PC-3 (cell line): ENCODE data around the gene COG3.

Experiments
- EZH2 ChIP-seq: fragments of 300-600 bp; sonication (generic); IDR thresholded peaks from one replicate; pipeline ENCODE4 v1.6.1; 2017; ENCODE audit warnings: antibody characterized with exemption, mild to moderate bottlenecking, low read length; ENCODE audit not compliant: unreplicated experiment
- EZH2phosphoT487 ChIP-seq: fragments of 300-600 bp; sonication (generic); IDR thresholded peaks from 2 replicates; pipeline ENCODE4 v1.6.1; 2018; ENCODE audit warnings: mild to moderate bottlenecking, antibody characterized with exemption, low read length, borderline replicate concordance
- TF ChIP-seq, protein P1 (sequence below): fragments of 300-600 bp; sonication (generic); conservative IDR thresholded peaks from 2 replicates; pipeline ENCODE4 v1.5.1; 2017; ENCODE audit warnings: antibody characterized with exemption, low read depth, mild to moderate bottlenecking, low read length

GRCh38 chr13:45464141-45464686 lies 525 bp upstream of the COG3 start:
- TF ChIP-seq, protein P1, sequence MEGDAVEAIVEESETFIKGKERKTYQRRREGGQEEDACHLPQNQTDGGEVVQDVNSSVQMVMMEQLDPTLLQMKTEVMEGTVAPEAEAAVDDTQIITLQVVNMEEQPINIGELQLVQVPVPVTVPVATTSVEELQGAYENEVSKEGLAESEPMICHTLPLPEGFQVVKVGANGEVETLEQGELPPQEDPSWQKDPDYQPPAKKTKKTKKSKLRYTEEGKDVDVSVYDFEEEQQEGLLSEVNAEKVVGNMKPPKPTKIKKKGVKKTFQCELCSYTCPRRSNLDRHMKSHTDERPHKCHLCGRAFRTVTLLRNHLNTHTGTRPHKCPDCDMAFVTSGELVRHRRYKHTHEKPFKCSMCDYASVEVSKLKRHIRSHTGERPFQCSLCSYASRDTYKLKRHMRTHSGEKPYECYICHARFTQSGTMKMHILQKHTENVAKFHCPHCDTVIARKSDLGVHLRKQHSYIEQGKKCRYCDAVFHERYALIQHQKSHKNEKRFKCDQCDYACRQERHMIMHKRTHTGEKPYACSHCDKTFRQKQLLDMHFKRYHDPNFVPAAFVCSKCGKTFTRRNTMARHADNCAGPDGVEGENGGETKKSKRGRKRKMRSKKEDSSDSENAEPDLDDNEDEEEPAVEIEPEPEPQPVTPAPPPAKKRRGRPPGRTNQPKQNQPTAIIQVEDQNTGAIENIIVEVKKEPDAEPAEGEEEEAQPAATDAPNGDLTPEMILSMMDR = no peak
- TF ChIP-seq EZH2 (no peak), EZH2phosphoT487 (no peak)
